ENCODE data around the gene SIRPD. TPM values are rescaled to one million over a fixed set of nuclear protein-coding genes. Genes with fewer than 3 reads are reported as not detected.

SIRPD gene
- under 1 TPM in 3 of 5 donors, not detected in 2; 0.19 to 0.25 (median 0.23) TPM for total RNA-seq
- total RNA-seq (2013) = 0.39 TPM
- 0 to 0.18 (median 0) reads per million in 29 experiments for total RNA-seq

- H3K27ac ChIP-seq (ENCODE audit: low read length) = no peak within 1 kb of the TSS
- ChIA-PET CTCF (interaction anchor here in 1 of 2 donors (3.0 kb wide), 1 partner anchor 219 kb away, joined by 9 read pairs; no protein-coding TSS in a partner anchor), POLR2A (no interaction called here)
- no peaks in the 10 kb centered on the region for H3K9me3 ChIP-seq
- Mint-ChIP-seq H3K36me3 (peaks cover 9% of the 10 kb centered on the region), H3K27ac (no peak within 1 kb of the TSS), H3K27me3 (peaks cover 0 to 2% of the 10 kb centered on the region in 2 donors), H3K4me3 (no peak within 1 kb of the TSS), H3K9me3 (peaks cover 3 to 7% (median 3%) of the 10 kb centered on the region in 3 donors), H3K4me1 (peaks cover 7 to 16% (median 8%) of the 10 kb centered on the region in 3 donors)
- no peak within 1 kb of the TSS for H3K4me3 ChIP-seq (ENCODE audit: control insufficient read depth in 1 of 2, extremely low read depth in 1 of 2, low read length in 1 of 2)
- no peaks in the 10 kb centered on the region for H3K4me1 ChIP-seq (ENCODE audit: control insufficient read depth in 1 of 2, extremely low read depth in 1 of 2, insufficient read depth in 2 of 2, low read length in 2 of 2)
- WGBS (ENCODE audit: insufficient coverage) = 92% methylated on average over 2 of the region's 2 CpGs
- H3K27me3 ChIP-seq (replicated peaks in 1 of 2; ENCODE audit: control insufficient read depth in 2 of 2, extremely low read depth in 1 of 2, insufficient read depth in 2 of 2, low read length in 1 of 2) = no peaks in the 10 kb centered on the region
- H3K36me3 ChIP-seq (ENCODE audit: control insufficient read depth in 2 of 2, extremely low read depth in 1 of 2, insufficient read depth in 1 of 2, low read length in 1 of 2) = no peaks in the 10 kb centered on the region
- ATAC-seq (replicated peaks in 1 of 4) (no peak), DNase-seq (no peak)
Observed at GRCh38 chr20:1557605-1558004, at the start of gene SIRPD. Gene SIRPD (minus strand): TSS chr20:1557705. CDS start chr20:1557653, 52 bp downstream.

DNA sequence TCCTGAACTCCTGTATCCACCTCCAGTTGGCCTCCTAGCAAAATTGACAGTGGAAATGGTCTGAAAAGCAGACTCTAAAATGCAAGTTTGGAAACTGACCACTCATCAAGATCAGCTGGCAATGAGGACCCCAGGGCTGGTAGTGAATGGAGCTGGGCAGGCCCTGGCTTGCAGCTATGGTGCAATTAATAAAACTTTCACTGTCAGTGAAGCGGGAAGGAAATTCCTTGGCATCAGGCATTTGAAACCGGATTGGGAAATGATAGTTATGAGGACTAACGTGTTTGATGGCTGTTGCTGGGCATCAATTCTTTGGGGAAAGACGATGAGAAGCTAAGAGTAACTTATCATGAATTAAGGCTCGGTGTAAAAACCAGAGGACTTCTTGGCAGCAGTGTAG is 43.2 kb upstream of the SIRPD start:
- H3K4me1 ChIP-seq (ENCODE audit: control insufficient read depth in 1 of 2, extremely low read depth in 1 of 2, insufficient read depth in 2 of 2, low read length in 2 of 2) = no peaks in the 10 kb centered on the region
- Mint-ChIP-seq H3K4me1 (no peaks in the 10 kb centered on the region), H3K36me3 (no peaks in the 10 kb centered on the region), H3K4me3 (no peak overlapping the region), H3K27me3 (no peaks in the 10 kb centered on the region), H3K9me3 (no peaks in the 10 kb centered on the region), H3K27ac (no peak overlapping the region)
- ChIA-PET POLR2A (no interaction called here), CTCF (no interaction called here)
- H3K27ac ChIP-seq (ENCODE audit: low read length) = no peak overlapping the region
- H3K27me3 ChIP-seq (replicated peaks in 1 of 2; ENCODE audit: control insufficient read depth in 2 of 2, extremely low read depth in 1 of 2, insufficient read depth in 2 of 2, low read length in 1 of 2) = no peaks in the 10 kb centered on the region
- WGBS (ENCODE audit: insufficient coverage) = 92% methylated on average over 2 of the region's 5 CpGs
- DNase-seq = no peak
- no peak overlapping the region for H3K4me3 ChIP-seq (ENCODE audit: control insufficient read depth in 1 of 2, extremely low read depth in 1 of 2, low read length in 1 of 2)
- peaks cover 0 to 2% of the 10 kb centered on the region in 2 donors for H3K36me3 ChIP-seq (ENCODE audit: control insufficient read depth in 2 of 2, extremely low read depth in 1 of 2, insufficient read depth in 1 of 2, low read length in 1 of 2)
- H3K9me3 ChIP-seq = no peaks in the 10 kb centered on the region
- no peak for ATAC-seq (replicated peaks in 1 of 4)

DNA sequence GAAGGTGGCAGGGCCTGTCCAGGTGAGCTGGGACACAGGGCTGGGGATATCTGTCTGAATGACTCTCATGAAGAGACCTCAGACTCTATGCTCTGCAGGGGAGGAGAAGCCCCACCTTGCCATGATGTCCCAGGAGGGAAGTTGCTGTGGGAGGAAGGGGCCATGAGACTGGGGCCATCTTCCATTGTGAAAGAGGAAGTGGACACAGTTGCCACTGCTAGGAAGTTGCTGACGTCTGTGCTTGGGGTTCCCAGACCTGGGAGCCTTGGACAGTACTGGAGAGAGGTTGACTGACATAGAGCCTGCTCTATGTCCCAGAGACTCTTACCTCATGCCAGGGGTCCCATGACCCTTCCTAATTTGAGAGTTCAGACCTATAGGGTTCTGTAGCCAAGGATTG is 37.8 kb upstream of the SIRPD start:
- DNase-seq (no peak), ATAC-seq (replicated peaks in 1 of 4) (no peak)
- H3K27ac ChIP-seq (ENCODE audit: low read length) = no peak overlapping the region
- Mint-ChIP-seq H3K9me3 (no peaks in the 10 kb centered on the region), H3K4me1 (no peaks in the 10 kb centered on the region), H3K27me3 (no peaks in the 10 kb centered on the region), H3K27ac (no peak overlapping the region), H3K36me3 (no peaks in the 10 kb centered on the region), H3K4me3 (no peak overlapping the region)
- H3K9me3 ChIP-seq = no peaks in the 10 kb centered on the region
- H3K27me3 ChIP-seq (replicated peaks in 1 of 2; ENCODE audit: control insufficient read depth in 2 of 2, extremely low read depth in 1 of 2, insufficient read depth in 2 of 2, low read length in 1 of 2) = no peaks in the 10 kb centered on the region
- POLR2A ChIA-PET = no interaction called here
- no peak overlapping the region for H3K4me3 ChIP-seq (ENCODE audit: control insufficient read depth in 1 of 2, extremely low read depth in 1 of 2, low read length in 1 of 2)
- WGBS (ENCODE audit: insufficient coverage) = no CpG with 5 or more reads among the region's 1 CpG
- no peaks in the 10 kb centered on the region for H3K4me1 ChIP-seq (ENCODE audit: control insufficient read depth in 1 of 2, extremely low read depth in 1 of 2, insufficient read depth in 2 of 2, low read length in 2 of 2)
- CTCF ChIA-PET = no interaction called here
- no peaks in the 10 kb centered on the region for H3K36me3 ChIP-seq (ENCODE audit: control insufficient read depth in 2 of 2, extremely low read depth in 1 of 2, insufficient read depth in 1 of 2, low read length in 1 of 2)

GRCh38 chr20:1588533-1589460 is 31.3 kb upstream of the SIRPD start:
- DNase-seq (peak in 8 of 35 experiments; percentile 9 to 49 (median 41)), ATAC-seq (replicated peaks in 1 of 4) (no peak)
- CTCF ChIA-PET = no interaction called here
- no peak overlapping the region for H3K4me3 Mint-ChIP-seq
- no peaks in the 10 kb centered on the region for H3K36me3 Mint-ChIP-seq
- POLR2A ChIA-PET = no interaction called here
- no peaks in the 10 kb centered on the region for H3K36me3 ChIP-seq (ENCODE audit: control insufficient read depth in 2 of 2, extremely low read depth in 1 of 2, insufficient read depth in 1 of 2, low read length in 1 of 2)
- H3K27me3 ChIP-seq (replicated peaks in 1 of 2; ENCODE audit: control insufficient read depth in 2 of 2, extremely low read depth in 1 of 2, insufficient read depth in 2 of 2, low read length in 1 of 2) = no peaks in the 10 kb centered on the region
- H3K9me3 ChIP-seq = no peaks in the 10 kb centered on the region
- no peaks in the 10 kb centered on the region for H3K27me3 Mint-ChIP-seq
- no peaks in the 10 kb centered on the region for H3K9me3 Mint-ChIP-seq
- no peak overlapping the region for H3K27ac Mint-ChIP-seq
- peaks cover 8 to 21% of the 10 kb centered on the region in 2 experiments for H3K4me1 ChIP-seq (ENCODE audit: control insufficient read depth in 1 of 2, extremely low read depth in 1 of 2, insufficient read depth in 2 of 2, low read length in 2 of 2)
- peak overlapping the region in 1 of 2 donors; percentile 11 for H3K4me3 ChIP-seq (ENCODE audit: control insufficient read depth in 1 of 2, extremely low read depth in 1 of 2, low read length in 1 of 2)
- no peaks in the 10 kb centered on the region for H3K4me1 Mint-ChIP-seq
- no CpG with 5 or more reads among the region's 9 CpGs for WGBS (ENCODE audit: insufficient coverage)
- peak overlapping the region; percentile 68 for H3K27ac ChIP-seq (ENCODE audit: low read length)

DNA sequence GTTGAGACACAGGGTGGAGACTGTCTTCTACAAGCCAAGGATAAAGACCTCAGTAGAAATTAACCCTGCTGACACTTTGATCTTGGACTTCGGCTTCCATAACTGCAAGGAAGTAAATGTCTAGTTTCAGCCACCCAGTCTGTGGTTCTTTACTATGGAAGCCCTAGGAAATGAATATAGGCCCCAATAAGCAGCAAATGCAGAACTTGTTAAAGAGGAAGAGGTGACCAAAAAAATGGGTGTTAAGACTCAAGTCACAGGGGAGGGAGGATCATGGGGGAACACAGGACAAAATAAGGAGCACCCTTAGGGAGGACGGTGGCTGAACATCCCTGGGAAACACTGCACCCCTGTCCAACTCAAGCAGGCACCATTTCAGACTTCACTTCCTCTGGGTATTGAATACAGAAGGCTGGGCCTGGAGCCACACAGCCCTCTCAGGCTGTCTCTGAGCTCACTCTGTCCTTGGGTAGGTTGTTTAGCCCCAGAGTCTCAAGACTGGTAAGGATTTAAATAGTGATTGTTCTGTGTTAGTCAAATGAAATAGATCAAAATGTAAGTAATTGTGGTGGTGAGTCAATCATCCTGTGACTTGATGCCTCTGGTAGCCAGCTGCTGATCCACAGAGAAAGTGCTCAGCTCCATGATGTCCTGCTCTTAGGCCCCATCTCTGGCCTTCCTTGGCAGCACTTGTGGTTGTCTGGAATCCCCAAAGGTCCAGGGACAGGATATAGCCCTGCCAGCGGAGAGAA is 30.5 kb upstream of the SIRPD start:
- POLR2A ChIA-PET = no interaction called here

DNA sequence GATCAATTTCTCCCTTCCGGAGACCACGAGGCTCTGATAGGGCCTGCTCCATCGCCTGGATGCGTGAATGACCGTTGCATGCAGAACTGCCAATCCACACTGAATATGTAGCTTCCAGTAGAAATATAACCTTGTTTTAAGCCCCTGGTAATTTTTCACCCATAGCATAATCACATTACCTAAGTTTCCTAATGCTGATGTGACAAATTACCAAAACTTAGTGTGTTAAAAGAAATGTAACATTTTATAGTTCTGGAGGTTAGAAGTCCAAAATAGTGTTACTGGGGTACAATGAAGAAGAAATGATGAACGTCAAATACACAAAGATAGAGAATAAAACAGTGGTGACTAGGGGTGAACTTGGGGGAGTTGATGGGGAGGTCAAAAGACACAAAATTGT is 22.0 kb upstream of the SIRPD start:
- 93% methylated on average over 5 of the region's 6 CpGs for WGBS (ENCODE audit: insufficient coverage)
- ChIA-PET CTCF (no interaction called here), POLR2A (no interaction called here)
- Mint-ChIP-seq H3K4me1 (no peaks in the 10 kb centered on the region), H3K9me3 (no peaks in the 10 kb centered on the region), H3K27me3 (no peaks in the 10 kb centered on the region), H3K27ac (no peak overlapping the region), H3K4me3 (no peak overlapping the region), H3K36me3 (peaks cover 8% of the 10 kb centered on the region)
- no peak for ATAC-seq (replicated peaks in 1 of 4)
- no peaks in the 10 kb centered on the region for H3K36me3 ChIP-seq (ENCODE audit: control insufficient read depth in 2 of 2, extremely low read depth in 1 of 2, insufficient read depth in 1 of 2, low read length in 1 of 2)
- no peaks in the 10 kb centered on the region for H3K4me1 ChIP-seq (ENCODE audit: control insufficient read depth in 1 of 2, extremely low read depth in 1 of 2, insufficient read depth in 2 of 2, low read length in 2 of 2)
- no peaks in the 10 kb centered on the region for H3K9me3 ChIP-seq
- no peaks in the 10 kb centered on the region for H3K27me3 ChIP-seq (replicated peaks in 1 of 2; ENCODE audit: control insufficient read depth in 2 of 2, extremely low read depth in 1 of 2, insufficient read depth in 2 of 2, low read length in 1 of 2)
- H3K27ac ChIP-seq (ENCODE audit: low read length) = no peak overlapping the region
- no peak for DNase-seq
- no peak overlapping the region for H3K4me3 ChIP-seq (ENCODE audit: control insufficient read depth in 1 of 2, extremely low read depth in 1 of 2, low read length in 1 of 2)

More for the DNA sequence above, 30.5 kb upstream of the SIRPD start:
- H3K27ac Mint-ChIP-seq = no peak overlapping the region
- peaks cover 8 to 21% of the 10 kb centered on the region in 2 experiments for H3K4me1 ChIP-seq (ENCODE audit: control insufficient read depth in 1 of 2, extremely low read depth in 1 of 2, insufficient read depth in 2 of 2, low read length in 2 of 2)
- H3K27me3 ChIP-seq (replicated peaks in 1 of 2; ENCODE audit: control insufficient read depth in 2 of 2, extremely low read depth in 1 of 2, insufficient read depth in 2 of 2, low read length in 1 of 2) = no peaks in the 10 kb centered on the region
- H3K9me3 ChIP-seq = no peaks in the 10 kb centered on the region
- H3K4me3 Mint-ChIP-seq = no peak overlapping the region
- no peaks in the 10 kb centered on the region for H3K9me3 Mint-ChIP-seq
- no peaks in the 10 kb centered on the region for H3K4me1 Mint-ChIP-seq
- CTCF ChIA-PET = no interaction called here
- ATAC-seq (replicated peaks in 1 of 4) (no peak), DNase-seq (no peak)
- peak overlapping the region in 1 of 2 donors; percentile 11 for H3K4me3 ChIP-seq (ENCODE audit: control insufficient read depth in 1 of 2, extremely low read depth in 1 of 2, low read length in 1 of 2)
- H3K36me3 Mint-ChIP-seq = no peaks in the 10 kb centered on the region
- no peaks in the 10 kb centered on the region for H3K36me3 ChIP-seq (ENCODE audit: control insufficient read depth in 2 of 2, extremely low read depth in 1 of 2, insufficient read depth in 1 of 2, low read length in 1 of 2)
- peak overlapping the region; percentile 68 for H3K27ac ChIP-seq (ENCODE audit: low read length)
- no peaks in the 10 kb centered on the region for H3K27me3 Mint-ChIP-seq
- WGBS (ENCODE audit: insufficient coverage) = 17% methylated on average over 1 of the region's 3 CpGs
